NCI-H1417 (cell line): ENCODE results near the gene ACACB.

Source experiments
- DNase-seq, 3 experiments: peaks; one replicate each; lab custom pipeline; 2025; lab: John Stamatoyannopoulos, UW

Gene ACACB

DNA sequence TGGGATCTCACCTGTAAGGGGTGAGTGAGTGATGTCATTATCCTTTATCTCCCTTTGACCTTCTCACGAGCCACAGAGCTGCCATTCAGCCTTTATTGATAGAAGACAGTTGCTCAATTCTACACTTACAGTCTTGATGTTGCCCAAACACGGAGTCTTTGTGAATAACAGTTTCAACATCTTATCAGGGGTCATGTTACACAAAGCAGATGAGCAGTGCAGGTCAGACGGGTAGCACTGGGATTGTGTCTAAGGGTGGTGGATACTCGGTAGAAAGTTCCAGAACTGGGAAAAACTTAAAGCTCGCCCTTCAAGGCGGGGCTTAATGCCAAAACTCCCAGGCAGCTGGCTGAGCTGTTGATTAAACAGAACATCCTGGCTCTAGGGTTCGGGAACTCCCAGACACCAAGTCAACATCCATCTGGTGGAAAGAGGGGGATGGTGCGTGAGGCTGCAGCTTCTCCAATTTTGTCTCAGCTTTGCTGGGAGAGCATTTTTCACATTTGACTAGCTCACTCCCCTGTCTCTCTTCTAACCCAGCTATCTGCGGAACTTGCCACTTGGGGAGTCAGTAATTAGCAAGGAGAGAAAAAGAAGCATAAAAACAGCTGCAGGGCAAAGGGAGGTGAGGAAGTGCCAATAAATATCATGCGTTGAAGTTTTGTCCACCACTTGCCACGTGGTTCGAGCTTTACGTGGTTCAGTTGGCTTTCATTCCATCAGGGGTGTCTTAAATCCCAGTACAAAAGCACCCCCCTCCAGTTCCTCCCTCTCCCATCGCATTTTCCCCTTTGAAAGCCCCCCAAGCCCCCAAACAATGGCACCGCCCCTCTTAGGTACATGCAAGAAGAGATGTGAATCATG lies 161.7 kb downstream of the ACACB start:
- no peak for DNase-seq

DNA sequence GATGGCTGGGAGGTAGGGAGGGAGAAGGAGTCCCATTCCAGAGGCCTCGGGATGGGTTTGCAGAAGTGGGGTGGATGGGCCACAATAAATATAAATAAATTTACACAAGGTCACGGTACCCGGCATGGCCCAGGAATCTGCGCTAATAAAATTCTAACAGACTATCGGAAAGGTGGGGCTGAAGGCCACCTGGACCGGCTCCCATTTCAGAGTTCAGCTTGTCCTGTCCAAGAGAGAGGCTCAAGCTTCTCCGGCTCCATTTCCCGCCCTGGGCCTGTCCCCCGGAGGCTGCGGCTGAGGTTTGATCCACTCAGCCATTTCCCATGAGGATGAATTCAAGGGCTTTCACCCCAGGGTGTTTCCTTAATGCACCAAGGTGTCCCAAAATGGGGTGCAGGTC lies 162.5 kb downstream of the ACACB start:
- DNase-seq = no peak

DNA sequence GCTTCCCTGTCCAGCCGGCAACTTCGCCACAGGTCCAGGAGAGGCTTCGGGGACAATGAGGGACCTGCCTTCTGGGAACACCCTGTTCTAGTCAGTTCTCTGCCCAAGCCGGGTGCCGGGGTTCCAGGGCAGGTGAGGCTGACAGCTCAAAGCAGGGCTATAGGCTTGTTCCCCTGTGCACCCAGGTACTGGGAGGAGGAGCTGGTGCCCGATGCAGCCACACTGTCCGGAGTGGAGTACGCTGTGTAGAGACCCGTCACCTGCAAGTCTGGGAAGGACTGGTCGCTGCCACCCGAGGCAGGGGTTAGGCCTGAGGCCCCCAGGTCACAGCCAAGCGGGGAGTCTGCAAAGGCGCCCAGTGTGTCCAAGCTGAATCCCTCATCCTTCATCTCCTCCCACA lies 163.1 kb downstream of the ACACB start:
- DNase-seq = no peak

DNA sequence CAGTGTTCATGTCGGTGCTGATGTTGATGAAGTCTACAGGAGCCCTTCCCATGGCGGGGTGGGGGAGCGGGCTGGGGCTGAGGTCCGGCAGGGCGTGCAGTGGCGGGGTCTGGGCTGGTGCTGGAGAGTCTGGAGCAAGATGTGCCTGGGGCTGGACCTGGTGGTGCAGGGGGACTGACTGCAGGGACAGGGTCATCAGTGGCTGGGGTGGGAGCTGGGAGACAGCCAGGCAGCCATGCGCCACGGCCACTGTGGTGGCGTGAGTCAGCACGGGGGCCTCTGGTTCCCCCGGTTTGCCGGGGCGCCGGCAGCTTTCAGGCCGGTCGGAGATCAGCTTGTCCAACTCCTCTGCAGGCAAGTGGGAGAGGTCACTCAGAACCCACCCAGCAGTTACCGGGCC lies 165.1 kb downstream of the ACACB start:
- no peak for DNase-seq

DNA sequence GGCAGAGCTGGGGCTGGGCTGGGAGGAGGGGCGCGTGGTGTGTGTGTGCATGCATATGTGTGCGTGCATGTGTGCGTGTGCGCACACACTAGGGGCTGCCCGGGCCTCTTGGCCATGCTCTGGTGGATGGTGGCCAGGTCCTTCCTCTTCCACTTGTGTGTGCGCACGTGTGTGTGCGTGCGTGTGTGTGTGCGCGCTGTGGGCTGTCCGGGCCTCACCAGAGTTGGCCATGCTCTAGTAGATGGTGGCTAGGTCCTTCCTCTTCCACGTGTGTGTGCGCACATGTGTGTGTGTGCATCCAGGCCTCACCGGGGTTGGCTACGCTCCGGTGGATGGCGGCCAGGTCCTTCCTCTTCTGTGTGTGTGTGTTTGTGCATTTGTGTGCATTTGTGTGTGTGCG lies 168.0 kb downstream of the ACACB start:
- DNase-seq = no peak

DNA sequence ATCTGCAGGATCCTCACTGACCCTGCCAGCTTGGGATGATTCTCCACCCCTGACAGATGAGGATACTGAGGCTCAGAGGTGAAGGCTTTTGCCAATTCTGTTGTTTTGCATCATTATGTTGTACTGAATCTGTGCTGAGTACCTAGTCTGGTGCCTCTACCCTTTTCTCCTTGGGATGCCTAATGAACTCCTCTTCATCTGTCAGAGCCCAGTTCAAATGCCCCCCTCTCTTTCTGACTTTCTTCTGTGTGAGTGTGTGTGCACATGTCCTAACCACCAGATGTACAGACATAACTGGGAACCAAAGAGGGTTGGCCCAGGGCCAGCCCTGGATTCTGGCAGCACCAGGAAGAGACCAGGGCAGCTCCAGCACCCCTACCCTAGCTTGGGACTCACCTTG lies 169.9 kb downstream of the ACACB start:
- DNase-seq = no peak

DNA sequence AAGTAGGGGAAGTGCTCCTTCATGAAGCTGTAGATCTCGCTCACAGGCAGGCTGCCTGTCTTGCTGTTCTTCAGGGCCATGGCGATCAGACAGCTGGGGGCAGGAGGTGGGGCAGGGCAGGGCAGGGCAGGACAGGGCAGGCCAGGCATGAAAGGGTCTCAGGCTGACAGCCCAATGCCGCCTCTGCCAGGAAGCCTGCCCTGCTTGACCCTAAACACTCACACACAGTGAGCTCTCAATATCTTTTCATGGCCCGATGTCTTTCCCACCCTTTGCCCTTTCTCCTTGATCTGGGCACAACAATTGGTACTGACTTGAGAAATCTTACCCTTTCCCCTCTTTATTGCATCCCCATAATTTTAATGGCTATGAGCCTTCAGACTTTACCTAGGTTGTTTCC lies 170.3 kb downstream of the ACACB start:
- DNase-seq = no peak

DNA sequence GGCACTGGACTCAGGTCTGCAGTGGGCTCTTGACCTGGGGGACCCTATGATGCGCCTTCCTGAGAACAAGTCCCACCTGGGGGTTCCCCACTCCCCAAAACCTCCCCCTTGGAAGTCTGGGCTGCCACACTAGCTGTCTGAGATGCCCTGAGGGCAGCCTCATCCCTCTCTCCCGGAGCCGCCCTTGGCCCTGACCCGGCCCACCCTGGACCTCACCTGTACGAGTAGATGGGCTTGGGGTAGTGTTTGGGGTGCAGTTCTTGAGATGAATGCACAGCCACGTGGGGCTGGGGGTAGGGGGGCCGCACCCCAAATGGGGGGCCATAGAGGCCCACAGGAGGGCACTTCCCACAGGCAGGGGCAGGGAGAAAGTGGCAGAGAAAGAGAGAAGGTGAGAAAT lies 170.8 kb downstream of the ACACB start:
- DNase-seq = no peak

DNA sequence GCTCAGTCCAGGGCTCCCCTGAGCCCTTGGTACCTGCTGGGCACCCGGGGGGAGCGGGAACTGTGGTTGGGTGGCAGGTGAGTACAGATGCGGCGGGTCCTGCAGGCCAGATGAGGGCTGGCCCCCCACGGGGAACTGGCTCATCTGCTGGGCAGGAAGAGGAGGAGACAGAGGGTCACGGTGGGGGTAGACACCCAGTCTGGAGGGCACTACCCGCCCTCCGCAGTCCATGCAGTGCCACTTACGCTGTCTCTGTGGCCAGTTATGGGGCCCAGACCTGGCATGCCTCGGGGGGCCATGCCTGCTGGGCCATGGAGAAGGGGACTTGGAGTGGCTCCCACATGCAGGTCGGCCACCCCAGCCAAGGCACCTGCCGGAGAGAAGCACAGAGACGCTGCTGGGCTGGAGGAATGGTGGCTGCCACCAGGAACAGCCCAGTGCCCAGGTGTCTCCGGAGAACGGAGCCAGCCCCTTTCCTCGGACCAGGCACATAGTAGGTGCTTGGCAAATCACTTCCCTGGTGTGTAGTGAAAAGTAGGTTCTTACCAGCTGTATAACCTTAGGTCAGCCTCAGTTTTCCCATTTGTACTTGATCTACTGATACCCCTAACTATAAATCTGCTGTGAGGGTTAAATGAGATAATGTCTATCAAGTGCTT lies 171.6 kb downstream of the ACACB start:
- DNase-seq = no peak

DNA sequence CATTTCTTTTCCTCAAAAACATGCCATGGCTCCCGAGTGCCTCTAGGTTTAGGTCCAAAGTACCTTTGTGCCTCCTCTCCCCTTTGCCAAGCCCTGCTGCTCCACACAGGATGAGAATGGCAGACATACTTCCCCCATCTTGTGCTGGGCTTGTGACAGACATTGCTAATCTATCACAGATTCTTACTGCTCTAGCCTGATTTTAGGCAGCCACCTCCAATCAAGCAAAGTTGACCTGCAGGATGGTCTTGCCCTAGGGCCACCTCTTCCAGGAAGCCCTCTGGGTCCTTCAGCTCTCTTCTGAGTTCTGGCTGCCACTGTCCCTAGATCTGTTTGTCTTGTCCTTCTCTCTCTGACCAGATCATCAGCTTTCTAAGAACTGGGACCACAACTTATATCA lies 172.2 kb downstream of the ACACB start:
- no peak for DNase-seq

DNA sequence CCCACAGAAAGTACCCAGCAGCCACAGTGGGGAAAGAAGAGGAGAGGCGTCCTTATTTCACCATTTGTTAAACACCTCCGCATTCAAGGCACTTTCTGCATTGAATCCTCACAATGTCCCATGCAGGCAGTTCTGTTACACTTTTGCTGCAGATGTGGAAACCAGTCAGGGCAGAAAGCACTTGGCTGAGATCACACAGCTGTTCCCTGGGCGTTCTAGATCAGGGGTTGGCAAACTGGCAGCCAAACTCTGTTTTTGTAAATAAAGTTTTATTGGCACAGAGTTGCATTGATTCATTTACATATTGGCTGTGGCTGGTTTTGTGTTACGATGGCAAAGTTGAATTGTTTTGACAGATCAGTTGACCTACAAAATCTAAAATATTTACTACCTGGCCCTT lies 172.6 kb downstream of the ACACB start:
- no peak for DNase-seq

DNA sequence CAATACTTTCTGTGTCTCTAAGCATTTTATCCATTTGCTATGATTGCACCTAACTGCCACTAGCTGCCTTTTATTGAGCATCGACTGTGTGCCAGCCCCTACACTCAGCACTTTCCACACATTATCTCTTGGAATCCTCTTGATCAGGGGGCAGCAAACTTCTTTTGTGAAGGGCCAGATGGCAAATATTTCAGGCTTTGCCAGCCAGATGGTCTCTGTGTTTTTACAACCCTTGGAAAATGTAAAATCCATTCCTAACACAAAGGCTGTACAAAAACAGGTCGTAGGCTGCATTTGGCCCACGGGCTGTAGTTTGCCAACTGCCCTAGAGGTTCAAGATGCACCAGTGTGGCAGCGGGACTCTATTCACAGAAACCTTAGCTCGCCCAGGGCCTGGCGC lies 173.2 kb downstream of the ACACB start:
- DNase-seq = no peak

DNA sequence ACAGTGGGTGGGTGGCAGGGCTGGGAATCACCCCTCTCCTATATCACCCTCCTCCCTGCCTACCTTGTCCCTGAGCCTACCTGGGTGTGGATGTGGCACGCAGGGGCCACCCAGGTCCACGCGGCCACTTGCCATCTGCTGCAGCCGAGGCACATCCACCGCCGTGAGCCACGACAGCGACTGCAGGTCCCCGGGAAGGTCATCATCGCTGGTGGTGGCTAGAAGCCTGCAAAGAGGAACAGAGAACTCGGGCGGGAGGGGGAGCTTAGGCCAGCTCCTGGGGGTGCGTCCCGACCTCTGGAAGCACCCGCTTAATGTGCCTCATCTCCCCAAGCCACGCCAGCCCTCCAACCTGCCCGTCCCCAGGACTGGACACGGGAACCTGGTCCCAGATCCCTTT lies 173.7 kb downstream of the ACACB start:
- no peak for DNase-seq

DNA sequence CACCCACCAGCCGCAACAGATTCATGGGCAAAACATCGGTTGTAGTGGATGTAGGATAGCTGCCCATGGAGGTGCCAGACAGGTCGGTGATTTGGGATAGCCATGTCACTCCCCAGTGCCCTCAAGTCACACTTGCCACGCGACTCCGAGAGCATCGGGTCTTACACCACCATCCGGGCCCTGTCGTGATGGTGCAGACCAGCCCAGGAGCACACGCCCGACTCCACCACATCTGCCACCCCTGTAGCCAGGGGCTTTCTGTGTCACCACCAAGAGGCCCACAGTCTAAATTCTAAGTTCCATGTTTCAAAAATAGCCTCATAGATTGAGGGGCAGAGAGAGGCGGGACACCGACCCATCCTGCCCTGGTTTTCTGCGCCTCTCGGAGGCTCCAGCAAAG lies 174.7 kb downstream of the ACACB start:
- no peak for DNase-seq

DNA sequence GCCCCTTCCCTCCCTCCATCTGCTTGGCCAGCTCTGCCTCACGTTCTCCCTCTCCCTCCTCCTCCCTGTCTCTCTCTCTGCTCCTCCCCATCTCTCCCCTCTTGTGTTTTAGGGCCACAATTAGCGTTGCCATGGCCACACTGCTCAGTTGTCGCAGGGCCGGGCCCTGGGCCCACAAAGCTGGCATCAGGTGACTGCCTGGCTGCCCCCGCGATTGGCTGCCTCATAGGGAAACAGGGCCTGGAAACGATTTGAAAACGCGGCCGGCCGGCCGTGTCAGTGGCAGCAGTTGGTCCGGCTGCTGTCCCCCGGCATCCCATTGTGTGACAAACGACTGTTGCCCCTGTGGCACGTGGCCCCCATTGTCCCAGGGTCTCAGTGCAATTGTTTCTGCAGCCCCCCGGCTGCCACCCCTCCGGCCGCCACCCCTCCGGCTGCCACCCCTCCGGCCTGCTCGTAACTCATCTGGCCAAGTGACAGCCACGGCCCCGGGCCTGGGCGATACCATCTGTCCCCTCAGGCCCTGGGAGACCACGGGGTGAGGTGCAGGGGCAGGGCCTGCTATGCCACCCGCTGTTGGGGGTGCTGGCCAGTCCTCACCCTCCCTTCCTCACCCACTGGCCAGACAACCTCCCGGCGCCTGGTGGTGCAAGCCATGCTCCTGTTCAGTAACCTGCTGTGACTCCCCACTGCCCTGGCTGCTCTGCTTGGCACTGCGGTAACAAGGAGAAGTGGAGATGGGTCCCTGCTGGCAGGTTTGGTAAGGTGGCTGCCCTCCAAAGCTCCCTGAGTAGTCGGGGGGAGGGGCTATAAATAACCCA lies 175.3 kb downstream of the ACACB start:
- peak; percentile 98 to 99 (median 98) for DNase-seq

DNA sequence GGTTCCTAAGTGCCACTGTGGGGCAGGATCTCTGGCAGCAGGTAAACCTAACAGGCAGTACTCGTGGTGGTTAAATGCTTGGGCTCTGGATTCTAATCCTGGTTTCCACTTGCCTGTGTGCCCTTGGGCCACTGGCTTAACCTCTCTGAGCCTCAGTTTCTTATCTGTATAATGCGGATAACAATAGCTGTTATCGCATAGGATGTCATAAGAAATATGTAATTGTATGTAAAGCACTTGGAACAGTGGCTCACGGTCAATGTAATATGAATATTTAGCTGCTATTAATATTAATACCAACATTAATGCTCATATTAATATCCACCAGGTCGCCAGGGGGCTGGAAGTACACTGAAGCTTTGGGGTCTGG lies 175.9 kb downstream of the ACACB start:
- no peak for DNase-seq

DNA sequence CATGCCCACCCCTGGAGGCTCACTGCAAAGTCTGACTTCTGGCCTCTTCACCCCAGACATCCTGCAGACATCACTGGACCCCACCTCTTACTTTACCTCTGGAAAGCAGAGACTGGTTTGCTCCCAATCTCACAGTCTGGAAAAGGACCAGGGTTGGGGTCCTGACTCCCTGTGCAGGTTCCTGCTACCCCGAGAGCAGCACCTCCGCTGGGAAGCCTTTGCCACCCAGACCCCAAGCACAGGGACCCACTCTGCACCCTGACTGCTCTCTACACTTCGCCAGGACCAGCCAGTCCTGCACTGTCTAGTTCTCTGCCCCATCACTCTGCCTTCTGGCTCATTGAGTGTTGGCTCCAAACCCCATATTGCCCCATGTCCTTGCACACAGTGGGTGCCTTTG lies 176.7 kb downstream of the ACACB start:
- no peak for DNase-seq

DNA sequence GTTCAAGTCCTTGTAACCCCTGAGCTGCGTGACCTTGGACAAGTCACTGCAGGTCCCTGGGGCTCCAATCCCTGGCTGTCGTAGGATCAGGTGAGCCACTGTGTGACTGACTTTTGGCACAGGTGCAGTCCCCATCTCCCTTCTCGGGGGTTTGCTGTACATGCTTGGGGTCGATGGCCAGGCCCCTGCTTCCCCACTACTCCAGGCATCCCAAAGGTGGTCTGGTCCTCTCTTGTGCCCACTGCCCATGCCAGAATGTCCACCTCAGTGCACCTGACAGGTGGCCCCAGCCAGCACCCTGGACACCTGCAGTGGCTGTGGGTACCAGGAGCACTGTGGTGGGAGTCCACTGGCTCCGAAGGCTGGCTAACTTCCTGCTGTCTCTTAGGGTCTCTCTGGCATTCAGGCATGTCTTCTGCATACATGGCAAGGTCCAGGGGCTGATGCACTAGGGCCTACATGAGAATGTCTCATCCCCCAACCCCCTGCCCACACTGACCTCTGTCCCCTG lies 178.0 kb downstream of the ACACB start:
- no peak for DNase-seq

DNA sequence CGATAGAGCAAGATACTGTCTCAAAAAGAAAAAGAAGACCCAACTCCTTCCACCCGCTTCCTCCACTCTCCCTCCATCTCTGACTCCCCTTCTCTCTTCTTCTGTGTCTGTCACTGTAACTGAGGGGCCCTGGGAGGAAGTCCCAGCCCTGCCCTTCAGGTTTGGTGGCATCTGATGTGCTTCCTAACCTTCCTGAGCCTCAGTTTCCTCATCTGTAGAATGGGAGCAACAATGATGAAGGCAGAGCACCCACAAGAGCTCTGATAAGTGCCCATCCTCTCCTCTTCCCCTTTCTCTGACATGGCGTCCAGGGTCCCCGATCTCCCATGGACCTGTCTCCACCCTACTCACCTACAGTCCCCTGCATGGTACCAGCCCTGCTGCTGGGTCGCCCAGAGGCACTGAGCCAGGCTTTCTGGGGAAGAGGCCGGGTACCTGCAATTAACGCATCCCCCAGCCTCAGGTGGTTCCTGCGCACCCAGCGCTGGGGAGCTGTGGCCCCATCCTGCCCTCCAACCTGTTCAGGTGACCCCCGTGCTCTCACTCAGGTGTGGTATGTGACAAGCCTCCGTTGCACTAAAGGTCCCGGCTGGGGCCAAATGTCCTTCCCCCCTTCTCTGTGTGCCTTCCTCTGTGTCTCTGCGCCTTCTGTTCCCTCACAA lies 179.5 kb downstream of the ACACB start:
- no peak for DNase-seq

DNA sequence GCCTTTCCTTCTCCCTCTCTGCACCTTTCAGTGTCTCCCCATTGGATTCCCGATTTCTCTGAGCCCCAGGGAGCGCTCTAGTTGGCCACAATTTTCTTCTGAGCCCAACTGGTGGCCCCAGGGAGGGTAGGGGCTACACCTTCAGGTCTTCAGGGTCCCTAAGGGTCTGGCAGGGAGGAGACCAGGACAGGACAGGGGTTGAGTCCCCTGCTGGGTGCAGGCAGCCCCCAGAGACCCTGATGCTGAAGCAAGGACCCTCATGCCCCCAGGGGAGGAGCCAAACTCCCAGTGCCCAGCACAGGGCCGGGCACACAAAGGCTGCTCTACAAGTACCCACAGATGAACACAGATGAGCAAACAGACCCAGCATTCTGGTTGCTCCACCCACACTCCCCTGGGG lies 180.0 kb downstream of the ACACB start:
- no peak for DNase-seq

DNA sequence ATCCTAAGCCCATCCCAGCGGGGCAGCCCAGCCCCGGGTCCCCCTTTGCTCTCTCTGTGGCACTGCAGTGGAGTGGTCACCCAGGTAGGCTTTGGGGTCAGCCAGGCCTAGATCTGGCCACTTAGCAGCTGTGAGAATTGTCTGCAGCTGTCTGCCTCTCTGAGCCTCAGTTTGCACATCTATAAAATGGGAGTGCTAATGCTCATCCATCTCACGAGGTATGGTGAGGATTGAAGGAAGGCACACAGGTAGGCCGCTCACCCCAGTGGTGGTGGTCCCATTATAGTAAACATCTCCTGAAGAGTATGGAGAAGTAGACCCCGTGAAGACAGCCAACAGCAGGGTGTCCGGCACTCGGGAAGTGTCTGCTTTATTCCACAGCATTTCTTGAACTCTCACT lies 183.5 kb downstream of the ACACB start:
- no peak for DNase-seq

DNA sequence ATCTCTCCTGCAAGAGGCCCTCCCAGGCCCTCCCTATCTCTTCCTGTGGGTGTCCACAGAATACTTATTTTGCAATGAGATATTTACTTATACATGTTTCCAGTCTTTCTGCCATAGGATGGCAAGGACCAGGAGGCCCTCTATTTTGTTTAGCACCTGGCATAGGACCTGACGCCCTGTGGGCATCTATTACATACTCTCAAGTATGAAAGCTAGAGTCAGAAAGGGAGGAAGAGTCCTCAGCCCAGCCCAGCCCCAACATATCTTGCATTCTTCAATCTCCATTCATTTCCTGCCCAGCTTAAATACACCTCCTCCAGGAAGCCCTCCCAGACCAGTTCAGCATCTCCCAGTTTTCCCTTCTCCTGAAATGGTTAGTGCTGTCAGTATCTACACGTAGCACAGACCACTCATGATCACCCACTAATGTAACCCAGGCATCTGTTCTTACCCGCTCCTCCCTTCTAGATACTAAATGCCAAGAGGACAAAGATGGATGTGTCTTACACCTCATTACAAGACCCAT lies 185.3 kb downstream of the ACACB start:
- DNase-seq = no peak
